OCI-LY1 (cell line): ENCODE results near the gene TK2.

ENCODE experiments used
- EZH2 ChIP-seq: fragments of 200-600 bp; sonication (generic), shearing (Covaris generic); IDR thresholded peaks from 2 replicates; pipeline ENCODE4 v1.8.0; 2017; ENCODE audit warnings: borderline replicate concordance, mixed run types, mild to moderate bottlenecking, antibody characterized with exemption, low read length, moderate library complexity, mixed read lengths
- TF ChIP-seq, protein P1 (sequence below): fragments of 200-600 bp; sonication (generic), shearing (Covaris generic); IDR thresholded peaks from 2 replicates; pipeline ENCODE4 v1.5.1; 2017; ENCODE audit warnings: mild to moderate bottlenecking, antibody characterized with exemption, low read length, moderate library complexity, mixed read lengths

GRCh38 chr16:66486199-66486772 is 63.6 kb downstream of the TK2 start:
- TF ChIP-seq, protein P1, sequence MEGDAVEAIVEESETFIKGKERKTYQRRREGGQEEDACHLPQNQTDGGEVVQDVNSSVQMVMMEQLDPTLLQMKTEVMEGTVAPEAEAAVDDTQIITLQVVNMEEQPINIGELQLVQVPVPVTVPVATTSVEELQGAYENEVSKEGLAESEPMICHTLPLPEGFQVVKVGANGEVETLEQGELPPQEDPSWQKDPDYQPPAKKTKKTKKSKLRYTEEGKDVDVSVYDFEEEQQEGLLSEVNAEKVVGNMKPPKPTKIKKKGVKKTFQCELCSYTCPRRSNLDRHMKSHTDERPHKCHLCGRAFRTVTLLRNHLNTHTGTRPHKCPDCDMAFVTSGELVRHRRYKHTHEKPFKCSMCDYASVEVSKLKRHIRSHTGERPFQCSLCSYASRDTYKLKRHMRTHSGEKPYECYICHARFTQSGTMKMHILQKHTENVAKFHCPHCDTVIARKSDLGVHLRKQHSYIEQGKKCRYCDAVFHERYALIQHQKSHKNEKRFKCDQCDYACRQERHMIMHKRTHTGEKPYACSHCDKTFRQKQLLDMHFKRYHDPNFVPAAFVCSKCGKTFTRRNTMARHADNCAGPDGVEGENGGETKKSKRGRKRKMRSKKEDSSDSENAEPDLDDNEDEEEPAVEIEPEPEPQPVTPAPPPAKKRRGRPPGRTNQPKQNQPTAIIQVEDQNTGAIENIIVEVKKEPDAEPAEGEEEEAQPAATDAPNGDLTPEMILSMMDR, result no peak
- TF ChIP-seq EZH2, result no peak
